DND-41 (cell line): Measurements from ENCODE around the gene REM2.

Source experiments
- CTCF ChIP-seq: IDR thresholded peaks from 2 replicates; pipeline ENCODE4 v1.5.1; 2012; ENCODE audit warnings: borderline replicate concordance, low read length, moderate library complexity, mild to moderate bottlenecking; ENCODE audit not compliant: poor library complexity, severe bottlenecking; ENCODE audit errors: extremely low read depth
- EZH2 ChIP-seq: IDR thresholded peaks from 3 replicates; pipeline ENCODE4 v1.6.1; 2012; ENCODE audit warnings: borderline replicate concordance, low read depth, mild to moderate bottlenecking, moderate library complexity, low read length, inconsistent platforms; ENCODE audit not compliant: severe bottlenecking

- TF ChIP-seq CTCF = no peak
- no peak for TF ChIP-seq EZH2
Measured at GRCh38 chr14:22854963-22855724, 27.9 kb upstream of the REM2 start.
